K562 (cell line): ENCODE results near the gene HP. TPM values are rescaled to one million over a fixed set of nuclear protein-coding genes. Genes with fewer than 3 reads are reported as not detected.
A peak's percentile ranks its signal among the peaks of the same experiment; 100 is the strongest.

Experiments
- CC2D1A ChIP-seq: fragments of 450-650 bp; IDR thresholded peaks from 2 replicates; pipeline ENCODE4 v1.6.1; 2017; ENCODE audit warnings: mild to moderate bottlenecking
- ETV6 ChIP-seq, 3 experiments: fragments of 150-350 bp in 1 of 3; sonication (generic) in 1 of 3; formaldehyde crosslinking in 1 of 3; IDR thresholded peaks; 2 replicates each; pipeline versions ENCODE4 v1.6.1 to v1.8.0; 2014 to 2022; ENCODE audit warnings: borderline replicate concordance in 2 of 3, low read depth in 2 of 3, antibody characterized with exemption in 1 of 3, low read length in 1 of 3, mild to moderate bottlenecking in 1 of 3, missing genetic modification reagents in 1 of 3
- EWSR1 ChIP-seq: fragments of 450-650 bp; IDR thresholded peaks from 2 replicates; pipeline ENCODE4 v1.6.1; 2018; ENCODE audit warnings: borderline replicate concordance, mild to moderate bottlenecking, low read depth, moderate library complexity; ENCODE audit not compliant: partially characterized antibody
- FOXJ2 ChIP-seq: fragments of 200-800 bp; sonication (Bioruptor generic); IDR thresholded peaks from 2 replicates; pipeline ENCODE4 v1.6.1; 2016; ENCODE audit warnings: missing genetic modification characterization, missing compliant biosample characterization
- GATAD2A ChIP-seq: fragments of 450-650 bp; IDR thresholded peaks from 2 replicates; pipeline ENCODE4 v1.6.1; 2017
- HDAC1 ChIP-seq, 2 experiments: fragments of 450-650 bp; IDR thresholded peaks; 2 replicates each; pipeline ENCODE4 v1.6.1; 2016 to 2017; ENCODE audit warnings: inconsistent platforms in 1 of 2, mild to moderate bottlenecking in 1 of 2, moderate library complexity in 1 of 2
- HNRNPK ChIP-seq: fragments of 200-400 bp; formaldehyde crosslinking; IDR thresholded peaks from one replicate; pipeline ENCODE4 v1.6.1; 2018; ENCODE audit warnings: mild to moderate bottlenecking, low read depth, low read length; ENCODE audit not compliant: poor library complexity, severe bottlenecking
- JUNB ChIP-seq: fragments of 450-650 bp; formaldehyde crosslinking; conservative IDR thresholded peaks from 2 replicates; pipeline ENCODE4 v1.4.0; 2020; ENCODE audit warnings: mild to moderate bottlenecking
- KDM2B ChIP-seq: fragments of 250-450 bp; sonication (Bioruptor Pico); IDR thresholded peaks from 2 replicates; pipeline ENCODE4 v1.8.0; 2021; ENCODE audit warnings: mild to moderate bottlenecking, moderate library complexity
- MTF1 ChIP-seq: fragments of 250-450 bp; sonication (Bioruptor Pico); IDR thresholded peaks from 2 replicates; pipeline ENCODE4 v1.9.0; 2021; ENCODE audit warnings: moderate library complexity, mild to moderate bottlenecking, inconsistent platforms, borderline replicate concordance
- NR2C1 ChIP-seq, 2 experiments: fragments of 450-650 bp; IDR thresholded peaks; 2 replicates each; pipeline ENCODE4 v1.6.1; 2017; ENCODE audit warnings: mild to moderate bottlenecking in 2 of 2, antibody characterized with exemption in 1 of 2, inconsistent platforms in 1 of 2, missing compliant biosample characterization in 1 of 2, missing genetic modification characterization in 1 of 2
- NUFIP1 ChIP-seq: fragments of 450-650 bp; IDR thresholded peaks from 2 replicates; pipeline ENCODE4 v1.6.1; 2018; ENCODE audit not compliant: partially characterized antibody
- PTRF ChIP-seq: fragments of 450-650 bp; IDR thresholded peaks from 2 replicates; pipeline ENCODE4 v1.6.1; 2016; ENCODE audit warnings: mild to moderate bottlenecking, missing genetic modification characterization, missing compliant biosample characterization
- SMC3 ChIP-seq: conservative IDR thresholded peaks from 2 replicates; pipeline ENCODE4 v1.6.1; 2011; ENCODE audit warnings: low read depth, low read length, improper control_type of control experiment; ENCODE audit not compliant: insufficient read depth
- SPI1 ChIP-seq: IDR thresholded peaks from 2 replicates; pipeline ENCODE4 v1.6.1; 2011; ENCODE audit warnings: low read depth, low read length, control low read depth, borderline replicate concordance
- TEAD2 ChIP-seq: fragments of 450-650 bp; IDR thresholded peaks from 2 replicates; pipeline ENCODE4 v1.6.1; 2016; ENCODE audit warnings: missing genetic modification characterization, control low read depth, missing compliant biosample characterization
- TFAM ChIP-seq: fragments of 250-450 bp; sonication (Bioruptor Pico); conservative IDR thresholded peaks from 2 replicates; pipeline ENCODE4 v1.5.0; 2021; ENCODE audit warnings: mild to moderate bottlenecking, moderate library complexity
- ZNF232 ChIP-seq: sonication (generic); formaldehyde crosslinking; IDR thresholded peaks from 2 replicates; pipeline ENCODE4 v1.8.0; 2022; ENCODE audit warnings: mild to moderate bottlenecking, missing genetic modification reagents
- ZNF3 ChIP-seq: fragments of 250-450 bp; sonication (Bioruptor Pico); IDR thresholded peaks from 2 replicates; pipeline ENCODE4 v1.5.0; 2021; ENCODE audit warnings: mild to moderate bottlenecking, moderate library complexity
- ZNF444 ChIP-seq: fragments of 250-450 bp; sonication (Bioruptor Pico); IDR thresholded peaks from 2 replicates; pipeline ENCODE4 v1.4.0; 2020; ENCODE audit warnings: mild to moderate bottlenecking, moderate library complexity
- ZNF584 ChIP-seq: fragments of 200-800 bp; sonication (Bioruptor generic); IDR thresholded peaks from 2 replicates; pipeline ENCODE4 v1.6.1; 2016; ENCODE audit warnings: low read depth, mild to moderate bottlenecking, missing genetic modification characterization, missing compliant biosample characterization
- polyA plus RNA-seq, 8 experiments: library from polyadenylated mRNA; depleted of rRNA in 4 of 8; stranded (reverse) in 5 of 8; unstranded in 3 of 8; fragments of >200 nt; fragmentation: Nextera tagmentation in 2 of 8; fragmentation: Illumina TruSeq in 1 of 8; extraction: Ambion mirVana in 2 of 8; extraction: Trizol in 1 of 8; gene quantifications; 2 replicates each; pipeline versions ENCODE4 v1.2.1 to v1.2.3, GENCODE V29; 2011 to 2014; ENCODE audit warnings: inconsistent platforms in 1 of 8, missing spikeins in 1 of 8
- total RNA-seq, 7 experiments: library from RNA; depleted of rRNA in 6 of 7; stranded (reverse); fragments of >200 nt in 6 of 7; fragmentation: Illumina TruSeq in 2 of 7; extraction: Trizol in 2 of 7; gene quantifications; 2 replicates each; pipeline versions ENCODE4 v1.2.1 to v1.2.3, GENCODE V29; 2011 to 2021; ENCODE audit warnings: low replicate concordance in 1 of 7
- TF ChIP-seq, protein P1 (sequence below): IDR thresholded peaks from 2 replicates; pipeline ENCODE4 v1.6.1; 2011; ENCODE audit warnings: borderline replicate concordance, low read depth, mild to moderate bottlenecking, moderate library complexity, low read length; ENCODE audit not compliant: insufficient read depth, poor library complexity, severe bottlenecking

HP gene
- total and polyA plus RNA-seq, 9 of the 15 experiments (the other 6 are each of a cell fraction or from before 2014, with no cell fraction given) = 0.04 to 8.7 TPM; not detected in 7

DNA sequence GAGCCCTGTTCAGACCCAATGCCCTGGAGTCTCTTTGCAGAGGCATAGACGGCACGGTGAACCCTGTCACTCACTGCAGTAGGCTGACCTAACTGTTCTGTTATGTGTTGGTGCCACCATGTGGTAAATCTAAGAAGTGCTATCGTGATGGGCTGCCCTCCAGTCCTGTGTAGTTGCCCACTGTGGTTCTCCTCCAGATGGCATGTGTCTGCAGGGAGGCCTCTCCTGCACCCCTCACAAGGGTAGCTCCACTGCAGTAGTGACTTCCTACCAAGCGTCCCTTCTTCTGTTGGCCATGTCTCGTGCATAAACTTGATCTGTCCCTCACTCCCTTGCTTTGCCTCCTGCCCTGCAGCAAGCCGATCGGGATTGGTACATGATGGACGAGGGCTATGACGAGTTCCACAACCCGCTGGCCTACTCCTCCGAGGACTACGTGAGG lies 45.1 kb downstream of the HP start (continued):
- TF ChIP-seq EWSR1 (no peak), TEAD2 (tag) (no peak), HNRNPK (no peak), ZNF3 (CRISPR knock-in tag) (no peak), NR2C1 (IDR thresholded peaks at IDR 0.05) (no peak), NR2C1 (tag; IDR thresholded peaks at IDR 0.05) (no peak), ZNF584 (CRISPR knock-in tag) (no peak), FOXJ2 (tag) (no peak), MTF1 (CRISPR knock-in tag) (no peak), TFAM (CRISPR knock-in tag) (no peak), HDAC1 (IDR thresholded peaks at IDR 0.05) (no peak), ZNF444 (no peak), KDM2B (CRISPR knock-in tag) (no peak), CC2D1A (no peak), SMC3 (peak; percentile 67), ZNF232 (CRISPR knock-in tag) (no peak), JUNB (CRISPR knock-in tag) (no peak), ETV6 (IDR thresholded peaks at IDR 0.05; ENCODE audit: borderline replicate concordance in 1 of 2, low read depth in 2 of 2, low read length in 1 of 2) (no peak), ETV6 (CRISPR knock-in tag; IDR thresholded peaks at IDR 0.05; ENCODE audit: borderline replicate concordance) (no peak), GATAD2A (no peak), PTRF (tag) (no peak), SPI1 (no peak), NUFIP1 (no peak)
- TF ChIP-seq, protein P1, sequence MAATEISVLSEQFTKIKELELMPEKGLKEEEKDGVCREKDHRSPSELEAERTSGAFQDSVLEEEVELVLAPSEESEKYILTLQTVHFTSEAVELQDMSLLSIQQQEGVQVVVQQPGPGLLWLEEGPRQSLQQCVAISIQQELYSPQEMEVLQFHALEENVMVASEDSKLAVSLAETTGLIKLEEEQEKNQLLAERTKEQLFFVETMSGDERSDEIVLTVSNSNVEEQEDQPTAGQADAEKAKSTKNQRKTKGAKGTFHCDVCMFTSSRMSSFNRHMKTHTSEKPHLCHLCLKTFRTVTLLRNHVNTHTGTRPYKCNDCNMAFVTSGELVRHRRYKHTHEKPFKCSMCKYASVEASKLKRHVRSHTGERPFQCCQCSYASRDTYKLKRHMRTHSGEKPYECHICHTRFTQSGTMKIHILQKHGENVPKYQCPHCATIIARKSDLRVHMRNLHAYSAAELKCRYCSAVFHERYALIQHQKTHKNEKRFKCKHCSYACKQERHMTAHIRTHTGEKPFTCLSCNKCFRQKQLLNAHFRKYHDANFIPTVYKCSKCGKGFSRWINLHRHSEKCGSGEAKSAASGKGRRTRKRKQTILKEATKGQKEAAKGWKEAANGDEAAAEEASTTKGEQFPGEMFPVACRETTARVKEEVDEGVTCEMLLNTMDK = no peak
